Stimulated activated CD4-positive, alpha-beta T cell treated with anti-CD3 and anti-CD28 coated beads, TNF-alpha, amount 100 ng/mL, for 4 hours (primary cell): Measurements from ENCODE around the gene SIGLEC1.

ENCODE experiments used
- DNase-seq, 3 experiments: peaks; one replicate each; pipeline ENCODE4 v3.0.0-alpha.2; 2020; ENCODE audit warnings: low read depth in 3 of 3

SIGLEC1 gene

GRCh38 chr20:3728876-3729275, 16.5 kb upstream of the SIGLEC1 start:
- DNase-seq = no peak

DNA sequence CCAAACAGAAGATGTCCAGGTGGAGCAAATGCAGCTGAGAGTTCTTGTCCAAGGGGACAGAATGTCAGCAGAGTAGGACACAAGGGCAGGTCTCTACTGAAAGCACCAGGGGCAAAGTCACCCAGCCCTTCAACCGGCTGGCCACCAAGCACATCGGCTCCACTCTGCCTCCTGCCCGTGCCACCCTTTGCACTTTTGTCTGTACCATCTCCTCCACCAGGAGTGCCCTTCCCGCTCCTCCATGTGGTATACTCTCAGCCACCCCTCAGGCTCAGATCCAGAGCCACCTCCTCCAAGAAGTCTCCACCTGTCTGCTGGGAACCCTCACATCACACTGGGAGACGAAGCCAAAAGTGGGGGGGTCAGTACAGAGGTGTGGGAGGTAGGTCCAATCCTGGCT, 16.0 kb upstream of the SIGLEC1 start:
- no peak for DNase-seq

- no peak for DNase-seq
Measured at GRCh38 chr20:3727401-3728021, 15.1 kb upstream of the SIGLEC1 start.

- DNase-seq = no peak
Measured at GRCh38 chr20:3724356-3724755, 12.0 kb upstream of the SIGLEC1 start.

DNA sequence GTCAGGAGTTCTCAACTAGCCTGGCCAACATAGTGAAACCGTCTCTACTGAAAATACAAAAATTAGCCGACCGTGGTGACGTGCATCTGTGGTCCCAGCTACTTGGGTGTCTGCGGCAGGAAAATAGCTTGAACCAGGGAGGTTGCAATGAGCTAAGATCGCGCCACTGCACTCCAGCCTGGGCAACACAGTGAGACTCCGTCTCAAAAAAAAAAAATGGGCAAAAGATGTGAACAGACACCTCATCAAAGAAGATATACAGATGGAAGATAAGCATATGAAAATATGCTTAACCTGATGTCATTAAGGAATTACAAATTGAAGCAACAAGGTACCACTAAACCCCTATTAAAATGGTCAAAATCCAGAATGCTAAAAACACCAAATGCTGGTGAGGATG, 10.9 kb upstream of the SIGLEC1 start:
- no peak for DNase-seq

- no peak for DNase-seq
Measured at GRCh38 chr20:3721912-3722311, 9.5 kb upstream of the SIGLEC1 start.

DNA sequence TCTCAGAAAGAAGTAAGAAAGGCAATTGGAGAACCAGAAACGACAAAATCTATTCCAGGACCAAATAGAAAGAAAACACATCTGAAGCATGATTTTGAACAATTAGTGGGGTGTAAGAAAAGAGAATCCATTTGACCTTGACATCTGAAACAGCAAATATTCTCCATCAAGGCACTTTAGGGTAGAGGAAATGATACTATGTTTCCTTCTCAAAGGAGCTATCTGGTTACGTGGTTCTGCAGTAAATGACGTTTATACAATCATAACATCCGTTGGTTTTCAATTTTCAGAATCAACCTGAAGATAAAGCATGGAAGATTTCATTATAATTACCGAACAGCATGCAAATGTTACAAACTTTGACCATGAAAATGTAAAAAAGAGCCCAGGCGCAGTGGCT, 8.2 kb upstream of the SIGLEC1 start:
- DNase-seq = no peak

DNA sequence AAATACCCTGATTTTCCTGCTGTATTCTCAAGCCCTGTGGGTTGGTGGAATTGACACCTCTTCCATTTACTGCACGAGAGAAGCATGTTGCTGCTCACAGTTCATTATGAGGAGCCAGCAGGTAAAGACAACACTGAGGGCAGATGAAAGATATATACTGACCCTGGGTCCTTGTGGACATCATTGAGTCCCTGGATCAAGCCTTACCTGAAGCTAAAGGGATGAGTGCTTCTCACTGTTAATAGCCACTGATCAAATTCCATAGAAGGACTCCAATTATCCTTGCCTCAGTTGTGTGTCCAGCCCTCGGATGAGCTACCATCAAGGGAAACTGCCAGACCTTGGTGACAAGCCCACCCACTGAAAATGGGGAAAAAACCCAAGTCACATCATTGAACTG, 7.7 kb upstream of the SIGLEC1 start:
- DNase-seq = no peak

DNA sequence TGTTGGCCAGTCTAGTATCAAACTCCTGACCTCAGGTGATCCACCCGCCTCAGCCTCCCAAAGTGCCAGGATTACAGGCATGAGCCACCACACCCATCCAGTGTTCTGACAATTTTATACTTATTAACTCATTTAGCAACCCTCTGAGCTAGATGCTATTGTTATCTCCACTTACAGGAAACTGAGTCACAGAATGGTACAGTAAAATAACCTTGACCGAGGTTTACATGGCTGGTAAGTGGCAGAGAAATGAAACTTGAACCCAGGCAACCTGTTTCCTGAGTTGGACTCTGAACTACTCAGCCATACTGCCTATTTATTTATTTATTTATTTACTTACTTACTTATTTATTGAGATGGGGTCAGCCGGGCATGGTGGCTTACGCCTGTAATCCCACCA, 6.6 kb upstream of the SIGLEC1 start:
- no peak for DNase-seq

GRCh38 chr20:3716195-3716834, 3.9 kb upstream of the SIGLEC1 start:
- no peak for DNase-seq

- DNase-seq = no peak
Measured at GRCh38 chr20:3714092-3714491, 1.7 kb upstream of the SIGLEC1 start.

GRCh38 chr20:3711484-3711941, 887 bp downstream of the SIGLEC1 start:
- DNase-seq = no peak

DNA sequence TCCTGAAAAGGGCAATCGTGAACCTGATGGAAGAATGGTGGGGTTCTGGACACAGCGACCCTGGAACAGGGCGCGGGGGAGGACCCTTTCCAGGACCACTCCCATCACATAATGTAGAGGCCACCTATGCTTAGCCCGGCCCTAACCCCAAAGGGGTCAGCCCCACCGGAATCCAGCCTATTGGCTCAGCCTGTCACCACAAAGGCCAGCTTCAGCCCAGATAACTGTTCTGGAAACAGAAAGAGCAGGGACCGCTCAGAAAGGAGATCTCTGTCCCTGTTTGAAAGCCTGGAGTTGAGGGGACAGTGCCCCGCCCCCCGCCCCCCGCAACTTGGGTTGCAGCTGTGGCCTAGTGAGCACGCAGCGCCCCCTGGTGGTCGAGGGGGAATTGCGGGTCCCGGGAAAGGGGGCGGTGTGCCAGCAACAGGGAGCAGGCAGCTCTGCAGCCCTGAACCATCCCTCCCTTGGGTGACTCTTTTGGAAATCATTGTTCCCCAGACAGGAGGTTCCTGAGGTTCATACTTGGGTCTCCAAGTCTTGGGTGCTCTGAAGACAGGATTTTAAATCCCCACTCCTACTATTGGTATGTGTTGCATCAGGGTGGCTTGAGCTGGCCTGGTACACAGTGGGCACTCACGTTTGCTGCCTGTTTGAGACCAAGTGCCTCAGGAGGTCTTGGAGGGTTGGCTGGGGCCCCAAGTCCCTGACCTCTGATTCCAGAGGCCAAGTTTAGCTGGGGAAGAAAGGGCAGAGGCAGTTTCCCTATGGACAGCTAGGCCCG, 1.5 kb downstream of the SIGLEC1 start:
- DNase-seq = peak; percentile 52 to 58 (median 56)

GRCh38 chr20:3710011-3710466, 2.4 kb downstream of the SIGLEC1 start:
- no peak for DNase-seq

GRCh38 chr20:3707508-3707899, 4.9 kb downstream of the SIGLEC1 start:
- DNase-seq = no peak

DNA sequence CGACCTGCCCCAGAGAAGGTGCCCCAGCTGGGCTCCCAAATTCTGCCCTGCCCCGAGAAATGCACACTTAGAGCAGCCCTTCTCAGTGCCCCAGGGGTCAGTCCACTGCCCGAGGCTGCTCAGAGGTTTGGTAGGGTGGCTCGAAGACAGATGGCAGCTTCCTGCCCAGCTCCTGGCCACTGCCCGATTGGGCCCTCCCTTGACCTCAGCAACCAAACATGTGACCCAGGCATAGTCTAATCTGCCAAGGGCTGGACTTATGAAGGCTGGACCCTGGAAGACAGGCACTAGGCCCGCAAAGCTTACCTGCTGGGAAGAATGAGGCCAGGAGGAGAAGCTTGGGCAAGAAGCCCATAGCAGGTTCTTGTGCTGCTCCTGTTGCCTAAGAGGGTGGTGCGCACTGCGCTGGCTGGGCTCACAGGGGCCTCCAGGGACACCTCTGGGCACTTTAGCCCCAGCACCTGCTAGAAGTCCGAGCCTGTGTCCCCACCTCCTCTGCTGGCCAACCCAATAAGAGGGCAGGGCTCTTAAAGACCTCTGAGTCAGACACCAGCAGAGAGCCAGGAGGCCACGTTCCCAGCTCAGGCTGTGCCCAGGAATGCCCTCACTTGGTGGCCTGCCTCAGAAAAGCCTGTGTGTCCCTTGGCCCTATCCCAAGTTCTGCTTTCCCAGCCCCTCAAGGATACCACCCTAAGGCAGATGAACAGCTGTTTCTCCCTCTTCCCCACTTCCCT, 5.5 kb downstream of the SIGLEC1 start:
- no peak for DNase-seq

DNA sequence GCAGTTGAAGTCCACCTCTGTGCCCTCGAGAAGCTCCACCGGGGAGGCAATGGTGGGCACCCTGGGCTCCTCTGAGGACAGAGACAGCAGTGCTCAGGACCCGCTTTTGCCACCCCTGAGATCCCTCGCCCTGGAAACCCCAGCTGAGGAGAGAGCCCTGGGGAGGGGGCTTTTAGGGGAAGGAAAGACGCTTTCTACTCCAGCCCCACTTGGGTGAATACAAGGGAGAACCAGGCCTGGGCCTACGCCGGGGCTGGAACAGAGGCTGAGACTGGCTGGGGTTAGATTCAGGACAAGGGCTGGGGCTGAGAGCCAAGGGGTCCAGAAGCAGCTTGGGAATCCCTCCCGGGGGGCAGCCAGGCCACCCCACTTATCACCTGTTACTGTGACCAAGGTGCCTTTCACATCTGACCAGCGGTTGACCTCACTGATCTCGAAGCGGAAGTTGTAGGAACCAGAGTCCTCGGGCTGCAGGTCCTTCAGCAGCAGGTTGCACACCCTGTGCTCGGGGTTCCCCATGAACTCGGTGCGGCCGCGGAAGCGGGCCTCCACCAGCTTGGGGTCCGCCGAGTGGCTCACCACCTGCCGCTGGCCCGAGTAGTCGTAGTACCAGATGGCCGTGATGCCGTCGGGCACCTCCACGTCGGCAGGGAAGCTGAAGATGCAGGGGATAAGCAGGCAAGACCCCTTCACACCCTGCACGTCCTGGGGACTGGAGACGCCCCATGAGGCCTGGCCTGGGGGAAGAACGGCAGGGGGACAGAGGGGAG, 6.2 kb downstream of the SIGLEC1 start:
- DNase-seq = no peak

- DNase-seq = no peak
Measured at GRCh38 chr20:3705491-3705969, 6.9 kb downstream of the SIGLEC1 start.

- DNase-seq = no peak
Measured at GRCh38 chr20:3704087-3704486, 8.3 kb downstream of the SIGLEC1 start.

- no peak for DNase-seq
Measured at GRCh38 chr20:3702611-3703391, 9.6 kb downstream of the SIGLEC1 start.
